HG03521 (cell line): Measurements from ENCODE around the gene SLMAP.

Experiments used
- ATAC-seq: cut with Tn5 transposase; IDR thresholded peaks from one replicate; pipeline ENCODE4 v1.9.1; 2021; ENCODE audit warnings: mild to moderate bottlenecking, moderate library complexity; ENCODE audit not compliant: unreplicated experiment

Gene SLMAP

DNA sequence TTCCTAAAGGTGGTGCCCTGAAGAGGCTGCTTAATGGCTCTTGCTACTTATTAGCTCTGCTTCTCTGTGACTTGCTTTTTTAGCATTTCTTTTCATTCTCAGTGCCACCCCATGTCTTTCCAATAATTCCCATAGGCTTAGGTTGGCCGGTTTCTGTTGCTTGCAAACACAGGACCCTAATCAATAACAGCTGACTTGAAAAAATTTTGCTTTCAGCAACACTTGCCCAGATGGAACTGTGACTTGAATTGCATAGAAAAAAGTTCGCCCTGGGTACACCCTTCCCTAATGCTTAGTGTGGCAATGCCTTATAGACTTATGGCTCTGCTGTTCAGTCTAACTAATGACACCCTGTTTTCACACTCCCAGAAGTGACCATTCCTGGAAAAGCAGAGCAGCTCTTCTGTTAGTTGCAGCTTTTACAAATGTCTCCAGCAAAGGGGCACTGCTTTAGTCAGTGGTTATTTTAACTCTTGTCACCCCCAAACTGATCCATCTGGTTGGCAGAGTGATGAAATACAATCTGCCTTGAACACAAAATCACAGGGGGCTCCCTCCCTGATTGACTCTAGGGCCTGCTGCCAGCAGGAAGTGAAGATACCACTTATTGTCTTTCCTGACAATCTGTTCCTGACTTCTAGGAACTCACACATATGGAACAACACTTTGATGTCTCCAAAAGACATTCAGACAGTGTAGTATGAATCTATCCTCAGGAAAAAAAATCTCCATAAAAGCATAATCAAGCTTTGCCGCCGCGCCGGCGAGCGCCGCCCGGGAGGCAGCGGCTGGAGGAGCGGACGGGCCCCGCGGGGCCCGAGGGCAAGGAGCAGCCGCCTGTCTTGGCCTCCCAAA lies 9.7 kb upstream of the SLMAP start:
- ATAC-seq: no peak

- no peak for ATAC-seq
Observed at GRCh38 chr3:57749542-57749941, 6.6 kb upstream of the SLMAP start.

GRCh38 chr3:57752307-57752706 lies 3.8 kb upstream of the SLMAP start:
- ATAC-seq: no peak

GRCh38 chr3:57753016-57753415 lies 3.1 kb upstream of the SLMAP start:
- ATAC-seq: no peak

GRCh38 chr3:57755368-57755675 lies 787 bp upstream of the SLMAP start:
- no peak for ATAC-seq

- peak; percentile 24 for ATAC-seq
Observed at GRCh38 chr3:57756528-57757401, 656 bp downstream of the SLMAP start.

GRCh38 chr3:57757642-57758297 lies 1.7 kb downstream of the SLMAP start:
- ATAC-seq: no peak

DNA sequence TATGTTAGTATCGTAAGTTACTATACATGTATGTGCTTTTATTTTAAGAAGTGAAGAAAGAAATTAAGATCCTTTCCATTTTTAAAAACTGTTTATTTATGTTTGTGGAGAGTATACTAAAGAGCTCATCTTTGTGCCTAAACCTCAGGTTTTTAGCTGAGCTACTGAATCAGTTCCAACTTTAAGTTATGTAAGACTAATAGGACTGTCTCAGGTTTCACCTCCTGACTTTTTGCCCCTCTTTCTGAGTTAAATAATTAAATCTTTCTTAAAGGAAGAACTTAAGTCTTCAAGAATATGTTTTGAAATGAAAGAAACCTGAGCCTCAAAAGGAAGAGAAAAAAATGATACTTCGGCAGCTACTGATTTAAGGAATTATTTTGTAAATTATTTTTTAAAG lies 2.6 kb downstream of the SLMAP start:
- ATAC-seq: no peak

- no peak for ATAC-seq
Observed at GRCh38 chr3:57764794-57765193, 8.7 kb downstream of the SLMAP start.

- ATAC-seq: no peak
Observed at GRCh38 chr3:57768595-57768994, 12.5 kb downstream of the SLMAP start.

GRCh38 chr3:57770009-57770827 lies 14.1 kb downstream of the SLMAP start:
- ATAC-seq: no peak

- no peak for ATAC-seq
Observed at GRCh38 chr3:57772251-57772650, 16.1 kb downstream of the SLMAP start.

GRCh38 chr3:57777774-57778173 lies 21.7 kb downstream of the SLMAP start:
- no peak for ATAC-seq

DNA sequence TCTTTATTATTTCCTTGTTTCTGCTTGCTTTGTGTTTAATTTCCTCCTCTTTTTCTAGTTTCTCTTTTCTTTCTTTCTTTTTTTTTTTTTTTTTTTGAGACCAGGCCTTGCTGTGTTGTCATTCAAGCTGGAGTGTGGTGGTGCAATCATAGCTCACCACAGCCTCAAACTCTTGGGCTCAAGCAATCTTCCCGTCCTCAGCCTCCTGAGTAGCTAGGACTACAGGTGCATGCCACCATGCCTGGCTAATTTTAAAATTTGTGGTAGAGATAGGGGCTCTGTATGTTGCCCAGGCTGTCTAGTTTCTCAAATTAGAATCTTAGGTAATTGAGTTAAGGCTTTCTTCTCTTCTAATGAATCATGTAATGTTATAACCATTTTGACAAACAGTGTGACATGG lies 22.4 kb downstream of the SLMAP start:
- no peak for ATAC-seq

- no peak for ATAC-seq
Observed at GRCh38 chr3:57779666-57780065, 23.6 kb downstream of the SLMAP start.

GRCh38 chr3:57783186-57784088 lies 27.3 kb downstream of the SLMAP start:
- ATAC-seq: no peak

DNA sequence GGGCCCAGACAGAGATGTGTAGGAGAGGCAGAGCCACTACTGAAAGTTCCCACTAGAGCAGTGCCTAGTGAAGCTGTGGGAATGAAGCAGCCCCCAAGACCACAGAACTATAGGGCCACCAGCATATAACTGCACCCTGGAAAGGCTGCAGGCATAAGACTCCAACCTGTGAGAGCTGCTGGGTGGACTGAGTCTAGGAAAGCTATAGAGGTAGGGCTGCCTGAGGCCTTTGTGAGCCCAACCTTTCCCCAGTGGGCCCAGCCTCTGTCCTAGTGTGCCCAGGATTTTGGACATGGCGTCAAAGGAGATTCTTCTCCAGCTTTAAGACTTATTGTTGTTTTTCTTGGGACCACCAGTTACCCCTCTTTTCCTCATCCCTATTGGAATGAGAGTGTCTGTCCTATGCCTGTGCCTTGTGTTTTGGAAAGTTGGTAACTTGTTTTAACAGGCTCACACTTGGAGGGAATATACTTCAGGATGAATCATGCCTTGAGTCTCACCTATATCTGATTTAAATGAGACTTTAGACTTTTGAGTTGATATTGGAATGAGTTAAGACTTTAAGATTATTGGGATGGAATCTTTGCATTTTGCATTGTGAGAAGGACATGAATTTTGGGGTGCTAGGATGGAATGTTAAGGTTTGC lies 28.1 kb downstream of the SLMAP start:
- no peak for ATAC-seq

- ATAC-seq: no peak
Observed at GRCh38 chr3:57785446-57785845, 29.3 kb downstream of the SLMAP start.
